HCT116 (cell line): ENCODE measurements around the gene KIRREL3. TPM values are rescaled to one million over a fixed set of nuclear protein-coding genes. Genes with fewer than 3 reads are reported as not detected.

Experiments used
- ATAC-seq: fragments of 200-7000 bp; cut with Tn5 transposase; 2 replicates; pipeline ENCODE4 v1.9.1; 2020; ENCODE audit warnings: mild to moderate bottlenecking, moderate library complexity
- BruUV-seq: library from RNA; stranded (reverse); fragments of 400-500 nt; replicated peaks from 2 replicates; lab custom pipeline; 2021; lab: Mats Ljungman, UMichigan
- CTCF ChIA-PET: fragments of 300-600 bp; sonication (Branson Sonifier 250); formaldehyde crosslinking; loops from one replicate; lab custom pipeline; 2021; ENCODE audit warnings: antibody characterized with exemption; lab: Charles Lee
- POLR2A ChIA-PET: fragments of 300-600, 350-600 bp; sonication (Branson Sonifier 250); formaldehyde crosslinking; loops from one replicate; lab custom pipeline; 2021; ENCODE audit warnings: antibody characterized with exemption; lab: Charles Lee
- RAD21 ChIA-PET, 2 experiments: fragments of 300-600 bp; sonication (Branson Sonifier 250); formaldehyde crosslinking; loops; one replicate each; lab custom pipeline; 2023; ENCODE audit warnings: low total read pairs in 2 of 2; ENCODE audit not compliant: uncharacterized antibody in 2 of 2, unreplicated experiment in 2 of 2, low non-redundant PET in 1 of 2; lab: Charles Lee
- DNase-seq: peaks from one replicate; pipeline ENCODE4 v3.0.0-alpha.2; 2010; ENCODE audit warnings: low read depth, low spot score
- H2AFZ ChIP-seq: fragments of 200-600 bp; shearing (Covaris generic), sonication (generic); 2 replicates; pipeline ENCODE4 v1.6.1; 2017; ENCODE audit warnings: low read depth, mixed run types, mixed read lengths, antibody characterized with exemption, low read length; ENCODE audit not compliant: poor library complexity, severe bottlenecking
- H3K27ac ChIP-seq: 2 replicates; pipeline ENCODE4 v1.5.1; 2012; ENCODE audit warnings: low read depth, low read length
- H3K27me3 ChIP-seq: fragments of 200-600 bp; sonication (generic); 2 replicates; pipeline ENCODE4 v1.6.1; 2016; ENCODE audit warnings: mixed run types, low read length, mixed read lengths; ENCODE audit not compliant: insufficient read depth
- H3K36me3 ChIP-seq, 2 experiments: fragments of 200-500 bp in 1 of 2; fragments of 200-600 bp in 1 of 2; sonication (Bioruptor generic) in 1 of 2; sonication (generic) in 1 of 2; 2 replicates each; pipeline versions ENCODE4 v1.5.1 to v1.6.1; 2014 to 2016; ENCODE audit warnings: low read length in 2 of 2, inconsistent platforms in 1 of 2, mixed read lengths in 1 of 2, mixed run types in 1 of 2; ENCODE audit not compliant: insufficient read depth in 2 of 2, control insufficient read depth in 1 of 2
- H3K4me1 ChIP-seq, 2 experiments: fragments of 200-600 bp in 1 of 2; sonication (generic) in 1 of 2; 2 replicates each; pipeline versions ENCODE4 v1.5.1 to v1.6.1; 2012 to 2017; ENCODE audit warnings: low read length in 2 of 2, inconsistent platforms in 1 of 2, mild to moderate bottlenecking in 1 of 2, mixed read lengths in 1 of 2, mixed run types in 1 of 2, moderate library complexity in 1 of 2; ENCODE audit not compliant: insufficient read depth in 2 of 2, control insufficient read depth in 1 of 2
- H3K4me2 ChIP-seq: fragments of 200-600 bp; sonication (generic); 2 replicates; pipeline ENCODE4 v1.6.1; 2017; ENCODE audit warnings: mixed run types, low read length, mixed read lengths
- H3K4me3 ChIP-seq, 2 experiments: fragments of 200-600 bp in 1 of 2; sonication (generic) in 1 of 2; replicated peaks in 1 of 2; 2 replicates each; pipeline ENCODE4 v1.5.1; 2011 to 2016; ENCODE audit warnings: low read length in 2 of 2, control low read depth in 1 of 2, low read depth in 1 of 2, mild to moderate bottlenecking in 1 of 2, mixed read lengths in 1 of 2, mixed run types in 1 of 2
- H3K79me2 ChIP-seq: fragments of 200-600 bp; sonication (generic); 2 replicates; pipeline ENCODE4 v1.6.1; 2017; ENCODE audit warnings: mild to moderate bottlenecking, mixed run types, low read length, moderate library complexity, mixed read lengths; ENCODE audit not compliant: insufficient read depth
- H3K9ac ChIP-seq: fragments of 200-600 bp; sonication (generic); 2 replicates; pipeline ENCODE4 v1.6.1; 2016; ENCODE audit warnings: low read length, mixed read lengths
- H3K9me2 ChIP-seq: fragments of 200-600 bp; sonication (generic), shearing (Covaris generic); 2 replicates; pipeline ENCODE4 v1.6.1; 2017; ENCODE audit warnings: mixed run types, mild to moderate bottlenecking, moderate library complexity; ENCODE audit not compliant: insufficient read depth
- H3K9me3 ChIP-seq, 2 experiments: fragments of 200-500 bp in 1 of 2; fragments of 200-600 bp in 1 of 2; sonication (Bioruptor generic) in 1 of 2; sonication (generic) in 1 of 2; 2 replicates each; pipeline ENCODE4 v1.6.1; 2014 to 2017; ENCODE audit warnings: low read length in 2 of 2, mixed read lengths in 2 of 2, inconsistent platforms in 1 of 2, low read depth in 1 of 2, mild to moderate bottlenecking in 1 of 2, mixed run types in 1 of 2, moderate library complexity in 1 of 2; ENCODE audit not compliant: control insufficient read depth in 1 of 2, insufficient read depth in 1 of 2
- H4K20me1 ChIP-seq: fragments of 200-600 bp; sonication (generic), shearing (Covaris generic); 2 replicates; pipeline ENCODE4 v1.6.1; 2017; ENCODE audit warnings: mixed run types, mild to moderate bottlenecking, moderate library complexity; ENCODE audit not compliant: insufficient read depth
- CBX3 ChIP-seq: IDR thresholded peaks from 2 replicates; pipeline ENCODE4 v1.6.1; 2012; ENCODE audit warnings: low read depth
- EGR1 ChIP-seq: IDR thresholded peaks from 2 replicates; pipeline ENCODE4 v1.6.1; 2012; ENCODE audit warnings: low read depth
- FOSL1 ChIP-seq: IDR thresholded peaks from 2 replicates; pipeline ENCODE4 v1.6.1; 2012; ENCODE audit warnings: low read depth
- POLR2A ChIP-seq: IDR thresholded peaks from 2 replicates; pipeline ENCODE4 v1.7.0; 2011; ENCODE audit warnings: borderline replicate concordance; ENCODE audit not compliant: insufficient read depth, insufficient read length; ENCODE audit errors: extremely low read depth
- SIN3A ChIP-seq: IDR thresholded peaks from 2 replicates; pipeline ENCODE4 v1.6.1; 2012; ENCODE audit warnings: low read depth
- SP1 ChIP-seq: IDR thresholded peaks from 2 replicates; pipeline ENCODE4 v1.6.1; 2012; ENCODE audit warnings: low read depth
- TCF7L2 ChIP-seq: IDR thresholded peaks from 2 replicates; pipeline ENCODE4 v1.7.0; 2011; ENCODE audit warnings: borderline replicate concordance, inconsistent platforms; ENCODE audit not compliant: insufficient read depth, insufficient read length; ENCODE audit errors: extremely low read depth
- YY1 ChIP-seq: IDR thresholded peaks from 2 replicates; pipeline ENCODE4 v1.6.1; 2011; ENCODE audit warnings: low read length, low read depth, moderate library complexity, mild to moderate bottlenecking; ENCODE audit not compliant: insufficient replicate concordance; ENCODE audit errors: extremely low read depth
- ZFX ChIP-seq: fragments of 450-650 bp; IDR thresholded peaks from 2 replicates; pipeline ENCODE4 v1.6.1; 2017
- intact Hi-C: fragments of 100-400 bp; cut with micrococcal nuclease; formaldehyde crosslinking; loops from 2 replicates; pipeline ENCODE4 v1.10.0; 2022
- total RNA-seq: library from RNA; stranded (reverse); gene quantifications from one replicate; pipeline ENCODE4 v1.2.1, GENCODE V29; 2021; ENCODE audit not compliant: unreplicated experiment
- TF ChIP-seq, protein P1 (sequence below): IDR thresholded peaks from 2 replicates; pipeline ENCODE4 v1.6.1; 2012
- TF ChIP-seq, protein P2 (sequence below), 3 experiments: fragments of 200-600 bp in 1 of 3; sonication (generic) in 1 of 3; IDR thresholded peaks in 2 of 3; conservative IDR thresholded peaks in 1 of 3; 2 replicates each; pipeline ENCODE4 v1.5.1; 2012 to 2017; ENCODE audit warnings: low read depth in 2 of 3, low read length in 2 of 3, antibody characterized with exemption in 1 of 3, borderline replicate concordance in 1 of 3, control low read depth in 1 of 3, mild to moderate bottlenecking in 1 of 3, mixed read lengths in 1 of 3, mixed run types in 1 of 3, moderate library complexity in 1 of 3; ENCODE audit not compliant: insufficient read depth in 1 of 3
- TF ChIP-seq, protein P3 (sequence below): IDR thresholded peaks from 2 replicates; pipeline ENCODE4 v1.6.1; 2012; ENCODE audit warnings: low read depth
- TF ChIP-seq, protein P4 (sequence below): IDR thresholded peaks from 2 replicates; pipeline ENCODE4 v1.6.1; 2012
- TF ChIP-seq, protein P5 (sequence below): IDR thresholded peaks from 2 replicates; pipeline ENCODE4 v1.6.1; 2011; ENCODE audit warnings: mild to moderate bottlenecking, low read length, moderate library complexity; ENCODE audit not compliant: insufficient replicate concordance; ENCODE audit errors: extremely low read depth

The KIRREL3 gene
- total RNA-seq, 1 experiment from 2014 or later, result not detected

DNA sequence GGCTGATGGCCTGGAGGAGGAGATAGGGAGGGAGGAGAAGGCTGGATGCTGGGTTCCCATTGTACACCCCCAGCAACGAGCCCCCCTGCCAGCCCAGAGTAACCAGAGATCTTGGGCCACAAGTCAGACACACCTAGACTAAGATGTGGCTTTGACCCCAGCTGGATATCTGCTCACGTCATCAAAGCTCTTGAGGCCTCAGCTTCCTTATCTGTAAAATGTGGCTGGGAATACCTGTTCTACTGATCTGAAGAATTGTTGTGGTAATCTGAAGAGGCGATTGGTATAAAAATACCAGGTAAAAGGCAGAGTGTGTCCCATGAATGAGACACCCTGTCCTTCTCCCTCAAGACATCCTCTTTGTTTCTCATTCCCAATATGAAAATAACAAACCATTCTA lies 365.1 kb downstream of the KIRREL3 start:
- intact Hi-C loops, result no loop called here

More for the DNA sequence above, 365.1 kb downstream of the KIRREL3 start:
- Histone ChIP-seq H3K27me3 (peaks cover 81% of the 10 kb centered on the region), H3K9me3 (no peaks in the 10 kb centered on the region), H3K36me3 (no peaks in the 10 kb centered on the region), H3K9ac (no peak overlapping the region), H3K79me2 (no peaks in the 10 kb centered on the region), H4K20me1 (no peaks in the 10 kb centered on the region), H3K4me2 (no peak overlapping the region), H3K9me2 (no peaks in the 10 kb centered on the region), H3K4me1 (no peaks in the 10 kb centered on the region), H3K27ac (no peak overlapping the region), H3K4me3 (no peak overlapping the region), H2AFZ (no peak overlapping the region)
- ChIA-PET RAD21 (no interaction called here), CTCF (no interaction called here), POLR2A (no interaction called here)
- TF ChIP-seq, protein P1, sequence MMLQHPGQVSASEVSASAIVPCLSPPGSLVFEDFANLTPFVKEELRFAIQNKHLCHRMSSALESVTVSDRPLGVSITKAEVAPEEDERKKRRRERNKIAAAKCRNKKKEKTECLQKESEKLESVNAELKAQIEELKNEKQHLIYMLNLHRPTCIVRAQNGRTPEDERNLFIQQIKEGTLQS, result no peak
- no peak for TF ChIP-seq POLR2A
- TF ChIP-seq SP1, result no peak
- TF ChIP-seq YY1, result no peak
- TF ChIP-seq, protein P2, sequence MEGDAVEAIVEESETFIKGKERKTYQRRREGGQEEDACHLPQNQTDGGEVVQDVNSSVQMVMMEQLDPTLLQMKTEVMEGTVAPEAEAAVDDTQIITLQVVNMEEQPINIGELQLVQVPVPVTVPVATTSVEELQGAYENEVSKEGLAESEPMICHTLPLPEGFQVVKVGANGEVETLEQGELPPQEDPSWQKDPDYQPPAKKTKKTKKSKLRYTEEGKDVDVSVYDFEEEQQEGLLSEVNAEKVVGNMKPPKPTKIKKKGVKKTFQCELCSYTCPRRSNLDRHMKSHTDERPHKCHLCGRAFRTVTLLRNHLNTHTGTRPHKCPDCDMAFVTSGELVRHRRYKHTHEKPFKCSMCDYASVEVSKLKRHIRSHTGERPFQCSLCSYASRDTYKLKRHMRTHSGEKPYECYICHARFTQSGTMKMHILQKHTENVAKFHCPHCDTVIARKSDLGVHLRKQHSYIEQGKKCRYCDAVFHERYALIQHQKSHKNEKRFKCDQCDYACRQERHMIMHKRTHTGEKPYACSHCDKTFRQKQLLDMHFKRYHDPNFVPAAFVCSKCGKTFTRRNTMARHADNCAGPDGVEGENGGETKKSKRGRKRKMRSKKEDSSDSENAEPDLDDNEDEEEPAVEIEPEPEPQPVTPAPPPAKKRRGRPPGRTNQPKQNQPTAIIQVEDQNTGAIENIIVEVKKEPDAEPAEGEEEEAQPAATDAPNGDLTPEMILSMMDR (IDR thresholded peaks at IDR 0.05 in 2 of 3, conservative IDR thresholded peaks at IDR 0.05 in 1 of 3; ENCODE audit: borderline replicate concordance in 1 of 3, insufficient read depth in 1 of 3, low read depth in 2 of 3, low read length in 2 of 3), result no peak
- TF ChIP-seq EGR1, result no peak
- TF ChIP-seq CBX3, result no peak
- TF ChIP-seq, protein P3, sequence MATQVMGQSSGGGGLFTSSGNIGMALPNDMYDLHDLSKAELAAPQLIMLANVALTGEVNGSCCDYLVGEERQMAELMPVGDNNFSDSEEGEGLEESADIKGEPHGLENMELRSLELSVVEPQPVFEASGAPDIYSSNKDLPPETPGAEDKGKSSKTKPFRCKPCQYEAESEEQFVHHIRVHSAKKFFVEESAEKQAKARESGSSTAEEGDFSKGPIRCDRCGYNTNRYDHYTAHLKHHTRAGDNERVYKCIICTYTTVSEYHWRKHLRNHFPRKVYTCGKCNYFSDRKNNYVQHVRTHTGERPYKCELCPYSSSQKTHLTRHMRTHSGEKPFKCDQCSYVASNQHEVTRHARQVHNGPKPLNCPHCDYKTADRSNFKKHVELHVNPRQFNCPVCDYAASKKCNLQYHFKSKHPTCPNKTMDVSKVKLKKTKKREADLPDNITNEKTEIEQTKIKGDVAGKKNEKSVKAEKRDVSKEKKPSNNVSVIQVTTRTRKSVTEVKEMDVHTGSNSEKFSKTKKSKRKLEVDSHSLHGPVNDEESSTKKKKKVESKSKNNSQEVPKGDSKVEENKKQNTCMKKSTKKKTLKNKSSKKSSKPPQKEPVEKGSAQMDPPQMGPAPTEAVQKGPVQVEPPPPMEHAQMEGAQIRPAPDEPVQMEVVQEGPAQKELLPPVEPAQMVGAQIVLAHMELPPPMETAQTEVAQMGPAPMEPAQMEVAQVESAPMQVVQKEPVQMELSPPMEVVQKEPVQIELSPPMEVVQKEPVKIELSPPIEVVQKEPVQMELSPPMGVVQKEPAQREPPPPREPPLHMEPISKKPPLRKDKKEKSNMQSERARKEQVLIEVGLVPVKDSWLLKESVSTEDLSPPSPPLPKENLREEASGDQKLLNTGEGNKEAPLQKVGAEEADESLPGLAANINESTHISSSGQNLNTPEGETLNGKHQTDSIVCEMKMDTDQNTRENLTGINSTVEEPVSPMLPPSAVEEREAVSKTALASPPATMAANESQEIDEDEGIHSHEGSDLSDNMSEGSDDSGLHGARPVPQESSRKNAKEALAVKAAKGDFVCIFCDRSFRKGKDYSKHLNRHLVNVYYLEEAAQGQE, result no peak
- TF ChIP-seq, protein P4, sequence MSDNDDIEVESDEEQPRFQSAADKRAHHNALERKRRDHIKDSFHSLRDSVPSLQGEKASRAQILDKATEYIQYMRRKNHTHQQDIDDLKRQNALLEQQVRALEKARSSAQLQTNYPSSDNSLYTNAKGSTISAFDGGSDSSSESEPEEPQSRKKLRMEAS, result no peak
- TF ChIP-seq, protein P5, sequence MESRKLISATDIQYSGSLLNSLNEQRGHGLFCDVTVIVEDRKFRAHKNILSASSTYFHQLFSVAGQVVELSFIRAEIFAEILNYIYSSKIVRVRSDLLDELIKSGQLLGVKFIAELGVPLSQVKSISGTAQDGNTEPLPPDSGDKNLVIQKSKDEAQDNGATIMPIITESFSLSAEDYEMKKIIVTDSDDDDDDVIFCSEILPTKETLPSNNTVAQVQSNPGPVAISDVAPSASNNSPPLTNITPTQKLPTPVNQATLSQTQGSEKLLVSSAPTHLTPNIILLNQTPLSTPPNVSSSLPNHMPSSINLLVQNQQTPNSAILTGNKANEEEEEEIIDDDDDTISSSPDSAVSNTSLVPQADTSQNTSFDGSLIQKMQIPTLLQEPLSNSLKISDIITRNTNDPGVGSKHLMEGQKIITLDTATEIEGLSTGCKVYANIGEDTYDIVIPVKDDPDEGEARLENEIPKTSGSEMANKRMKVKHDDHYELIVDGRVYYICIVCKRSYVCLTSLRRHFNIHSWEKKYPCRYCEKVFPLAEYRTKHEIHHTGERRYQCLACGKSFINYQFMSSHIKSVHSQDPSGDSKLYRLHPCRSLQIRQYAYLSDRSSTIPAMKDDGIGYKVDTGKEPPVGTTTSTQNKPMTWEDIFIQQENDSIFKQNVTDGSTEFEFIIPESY, result no peak
- no peak for TF ChIP-seq ZFX
- TF ChIP-seq FOSL1, result no peak
- no peak for TF ChIP-seq TCF7L2
- TF ChIP-seq SIN3A, result no peak
- DNase-seq, result no peak
- no peak for ATAC-seq
- no TSS peak for BruUV-seq
